ENCODE measurements around the gene LMNB1.

DNA sequence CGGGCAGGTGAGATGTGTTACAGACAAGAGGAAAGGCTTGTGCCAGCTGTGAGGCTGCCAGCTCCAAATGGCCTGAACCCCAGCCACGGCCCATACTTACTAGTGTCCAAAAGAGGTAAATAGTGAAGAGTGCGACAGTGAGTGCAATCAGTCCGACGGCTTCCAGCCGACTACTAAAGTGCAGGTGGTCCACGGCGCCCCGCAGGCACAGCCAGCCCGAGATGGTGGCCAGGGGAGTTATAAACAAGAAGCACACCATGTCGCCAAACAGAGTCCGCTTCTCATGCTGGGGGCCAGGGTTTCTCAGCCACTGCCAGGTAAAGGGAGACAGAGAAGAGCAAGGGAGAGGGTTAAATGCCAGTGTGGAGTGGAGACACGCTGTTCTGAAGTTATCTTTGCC is 101.1 kb downstream of the LMNB1 start:
- TF ChIP-seq, protein P1, sequence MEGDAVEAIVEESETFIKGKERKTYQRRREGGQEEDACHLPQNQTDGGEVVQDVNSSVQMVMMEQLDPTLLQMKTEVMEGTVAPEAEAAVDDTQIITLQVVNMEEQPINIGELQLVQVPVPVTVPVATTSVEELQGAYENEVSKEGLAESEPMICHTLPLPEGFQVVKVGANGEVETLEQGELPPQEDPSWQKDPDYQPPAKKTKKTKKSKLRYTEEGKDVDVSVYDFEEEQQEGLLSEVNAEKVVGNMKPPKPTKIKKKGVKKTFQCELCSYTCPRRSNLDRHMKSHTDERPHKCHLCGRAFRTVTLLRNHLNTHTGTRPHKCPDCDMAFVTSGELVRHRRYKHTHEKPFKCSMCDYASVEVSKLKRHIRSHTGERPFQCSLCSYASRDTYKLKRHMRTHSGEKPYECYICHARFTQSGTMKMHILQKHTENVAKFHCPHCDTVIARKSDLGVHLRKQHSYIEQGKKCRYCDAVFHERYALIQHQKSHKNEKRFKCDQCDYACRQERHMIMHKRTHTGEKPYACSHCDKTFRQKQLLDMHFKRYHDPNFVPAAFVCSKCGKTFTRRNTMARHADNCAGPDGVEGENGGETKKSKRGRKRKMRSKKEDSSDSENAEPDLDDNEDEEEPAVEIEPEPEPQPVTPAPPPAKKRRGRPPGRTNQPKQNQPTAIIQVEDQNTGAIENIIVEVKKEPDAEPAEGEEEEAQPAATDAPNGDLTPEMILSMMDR (IDR thresholded peaks at IDR 0.05; ENCODE audit: low read depth, low read length) = no peak
- TF ChIP-seq POLR2A (IDR thresholded peaks at IDR 0.05; ENCODE audit: extremely low read depth, insufficient read length) (no peak), MYC (IDR thresholded peaks at IDR 0.05; ENCODE audit: low read depth, low read length) (no peak)
- TF ChIP-seq, protein P2, sequence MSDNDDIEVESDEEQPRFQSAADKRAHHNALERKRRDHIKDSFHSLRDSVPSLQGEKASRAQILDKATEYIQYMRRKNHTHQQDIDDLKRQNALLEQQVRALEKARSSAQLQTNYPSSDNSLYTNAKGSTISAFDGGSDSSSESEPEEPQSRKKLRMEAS (IDR thresholded peaks at IDR 0.05; ENCODE audit: low read depth, low read length) = no peak
